ENCODE measurements around the gene ACTN1. TPM values are rescaled to one million over a fixed set of nuclear protein-coding genes. Genes with fewer than 3 reads are reported as not detected.

The ACTN1 gene
- total RNA-seq, 1 experiment from 2014 or later = 71.1 TPM

DNA sequence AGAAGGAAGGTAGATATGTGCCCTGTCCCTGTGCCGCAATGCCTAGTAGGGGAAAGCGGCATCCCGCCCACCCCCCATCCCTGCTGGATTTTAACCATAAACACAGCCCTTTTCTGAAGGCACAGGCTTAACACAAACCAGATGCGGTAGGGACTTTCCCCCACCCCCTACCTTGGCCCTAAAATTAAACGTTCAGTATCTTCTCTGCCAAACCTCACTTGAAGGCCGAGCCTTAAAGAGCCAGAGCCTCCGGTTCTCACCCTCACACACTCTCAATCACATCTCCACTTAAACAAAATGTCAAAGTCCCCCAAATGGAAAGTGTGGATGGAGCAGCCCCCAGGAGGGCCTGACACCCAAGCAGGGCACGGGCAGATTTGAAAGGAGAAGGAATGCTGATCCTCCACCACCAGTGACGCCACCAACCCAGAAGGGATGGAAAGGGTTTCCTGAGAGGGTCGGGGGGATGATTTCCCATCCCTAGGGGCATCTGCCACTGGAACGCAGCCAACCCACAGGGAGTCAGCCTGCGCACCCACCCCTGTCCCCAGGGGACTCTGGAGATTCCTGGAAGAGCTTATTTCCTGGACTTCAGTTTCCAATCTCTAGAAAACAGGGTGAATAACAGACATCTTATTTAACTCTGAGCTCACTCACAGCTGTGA, 26.4 kb downstream of the ACTN1 start:
- no peak for DNase-seq (ENCODE audit: extremely low read depth, low read depth)

DNA sequence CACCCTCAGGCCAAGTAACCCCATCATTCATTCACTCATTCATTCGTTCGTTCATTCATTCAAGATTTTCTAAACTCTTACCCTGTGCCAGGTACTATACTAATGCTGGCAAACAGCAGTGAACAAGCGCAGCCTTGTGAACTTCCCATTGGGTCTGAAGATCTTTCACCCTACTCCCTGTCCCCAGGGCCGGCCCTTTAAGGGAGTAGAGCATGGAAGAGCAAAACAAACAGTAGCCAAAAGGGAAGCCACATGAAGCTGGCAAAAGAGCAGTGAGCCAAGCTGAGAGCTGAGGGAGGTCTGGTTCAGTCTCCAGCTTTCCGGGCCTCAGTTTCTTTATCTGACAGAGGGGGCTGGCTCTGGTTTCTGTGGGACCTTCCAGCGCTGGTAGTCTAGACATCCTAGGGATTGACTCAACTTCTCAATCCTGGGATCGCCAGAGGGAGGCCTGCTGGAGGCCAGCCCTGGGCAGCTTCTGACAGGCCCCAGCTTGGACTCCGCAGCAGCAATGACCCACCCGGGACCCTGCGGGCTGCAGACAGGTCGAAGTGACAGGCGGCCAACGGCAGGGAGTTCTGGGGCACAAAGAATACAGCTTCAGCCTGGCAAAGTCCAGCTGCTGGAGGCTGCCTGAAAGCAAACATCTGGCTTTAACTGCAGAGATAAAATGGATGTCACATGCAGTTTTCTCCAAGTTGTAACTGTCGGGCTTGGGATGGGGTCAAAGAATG, 27.1 kb downstream of the ACTN1 start:
- DNase-seq (ENCODE audit: extremely low read depth, low read depth) = no peak

DNA sequence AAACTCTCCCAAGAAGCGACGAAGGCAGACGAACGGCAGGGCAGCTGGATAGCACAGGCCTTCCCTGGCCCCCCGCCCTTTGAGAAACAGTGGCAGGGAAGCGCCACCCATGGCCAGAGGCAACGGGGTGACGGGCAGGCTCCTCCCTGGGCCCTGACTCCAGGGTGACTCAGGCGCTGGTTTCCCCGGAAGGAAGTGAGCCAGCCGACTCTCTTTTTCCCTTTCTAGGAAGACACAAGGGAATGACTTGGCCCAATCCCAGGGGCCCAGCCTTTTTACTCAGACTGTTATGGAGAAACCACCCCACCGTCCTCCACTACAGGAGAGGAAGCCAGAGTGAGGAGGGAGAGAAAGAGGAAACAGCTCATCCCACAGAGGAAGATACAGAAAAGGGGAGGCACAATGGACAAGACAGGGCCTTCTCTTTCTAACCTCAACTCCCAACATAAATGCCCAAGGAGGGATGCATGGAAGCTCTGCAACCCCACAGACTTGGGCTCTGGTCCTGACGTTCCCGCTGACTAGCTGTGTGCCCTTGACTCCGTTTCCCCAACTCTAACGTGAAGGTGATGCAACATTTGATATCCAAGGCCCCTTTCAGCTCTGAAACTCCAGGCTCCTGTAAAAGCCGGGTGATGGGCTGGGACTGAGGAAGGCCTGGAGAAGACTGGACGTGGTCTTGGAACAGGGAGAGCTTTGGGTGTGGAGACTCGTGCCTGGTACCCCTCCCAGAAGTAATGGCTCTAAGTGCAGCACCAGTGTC, 27.9 kb downstream of the ACTN1 start:
- DNase-seq (ENCODE audit: extremely low read depth, low read depth) = peak; percentile 97

DNA sequence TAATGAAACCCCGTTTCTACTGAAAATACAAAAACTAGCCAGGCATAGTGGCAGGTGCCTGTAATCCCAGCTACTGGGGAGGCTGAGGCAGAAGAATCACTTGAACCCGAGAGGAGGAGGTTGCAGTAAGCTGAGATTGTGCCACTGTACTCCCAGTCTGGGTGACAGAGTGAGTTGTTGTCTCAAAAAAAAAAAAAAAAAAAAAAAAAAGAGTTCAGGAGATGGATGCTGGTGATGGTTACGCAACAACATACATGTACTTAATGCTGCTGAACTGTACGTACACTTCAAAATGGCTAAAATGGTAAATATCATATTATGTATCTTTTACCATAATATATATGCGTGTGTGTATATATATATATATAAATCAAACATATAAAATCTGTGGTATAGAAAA, 29.0 kb downstream of the ACTN1 start:
- no peak for DNase-seq (ENCODE audit: extremely low read depth, low read depth)

DNA sequence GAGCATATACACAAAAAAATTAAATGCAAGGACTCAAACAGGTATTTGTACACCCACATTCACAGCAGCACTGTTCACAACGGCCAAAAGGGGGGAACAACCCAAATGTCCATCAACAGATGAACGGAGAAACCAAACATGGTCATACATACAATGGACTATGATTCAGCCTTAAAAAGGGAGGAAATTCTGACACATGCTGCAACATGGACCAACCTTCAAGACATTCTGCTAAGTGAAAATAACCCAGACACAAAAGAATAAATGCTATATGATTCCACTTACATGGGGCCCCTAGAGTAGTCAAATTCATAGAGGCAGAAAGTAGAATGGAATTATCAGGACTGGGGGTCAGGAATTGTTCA, 29.5 kb downstream of the ACTN1 start:
- no peak for DNase-seq (ENCODE audit: extremely low read depth, low read depth)

DNA sequence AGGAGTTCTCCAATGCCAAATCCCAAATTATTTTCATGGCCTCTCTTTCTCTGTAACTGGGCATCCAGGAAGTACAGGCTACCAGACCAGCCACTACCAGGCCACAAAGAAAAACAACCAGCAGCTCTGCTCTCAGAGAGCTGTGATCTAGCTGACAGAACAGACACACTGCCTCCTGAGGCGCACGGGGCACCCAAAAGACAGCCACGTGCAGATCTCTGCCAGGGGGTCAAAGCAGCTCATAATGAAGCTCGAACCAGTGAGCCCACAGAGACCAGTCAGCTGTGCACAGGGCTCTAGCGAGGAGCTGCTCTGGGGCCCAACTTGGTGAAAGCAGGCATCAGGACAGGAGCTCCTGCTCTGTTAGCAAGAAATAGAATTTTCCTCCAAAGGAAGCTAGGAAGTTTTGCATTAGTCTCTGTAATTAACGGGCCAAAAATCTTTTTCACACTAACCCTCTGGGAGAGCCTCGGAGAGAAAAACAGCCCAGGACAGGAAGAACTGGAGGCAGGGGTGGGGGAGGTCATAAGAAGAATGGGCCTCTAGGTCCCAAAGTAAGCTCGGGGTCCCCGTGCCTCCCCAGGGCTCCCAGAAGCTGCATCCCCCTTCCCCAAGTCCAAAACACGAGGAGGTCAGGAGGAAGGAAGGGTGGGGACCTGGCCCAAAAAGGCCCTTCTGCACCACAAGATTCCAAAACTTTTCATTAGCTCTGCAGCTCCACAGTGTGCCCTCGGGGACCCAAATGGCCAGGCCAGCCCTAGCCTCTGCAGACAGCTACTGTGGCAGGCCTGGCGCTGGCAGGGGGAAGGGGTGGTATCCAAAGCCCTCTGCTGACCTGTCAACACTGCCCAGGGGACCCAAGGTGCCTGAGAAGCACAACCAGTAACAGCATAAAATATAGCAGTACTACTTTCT, 30.2 kb downstream of the ACTN1 start:
- DNase-seq (ENCODE audit: extremely low read depth, low read depth) = no peak

DNA sequence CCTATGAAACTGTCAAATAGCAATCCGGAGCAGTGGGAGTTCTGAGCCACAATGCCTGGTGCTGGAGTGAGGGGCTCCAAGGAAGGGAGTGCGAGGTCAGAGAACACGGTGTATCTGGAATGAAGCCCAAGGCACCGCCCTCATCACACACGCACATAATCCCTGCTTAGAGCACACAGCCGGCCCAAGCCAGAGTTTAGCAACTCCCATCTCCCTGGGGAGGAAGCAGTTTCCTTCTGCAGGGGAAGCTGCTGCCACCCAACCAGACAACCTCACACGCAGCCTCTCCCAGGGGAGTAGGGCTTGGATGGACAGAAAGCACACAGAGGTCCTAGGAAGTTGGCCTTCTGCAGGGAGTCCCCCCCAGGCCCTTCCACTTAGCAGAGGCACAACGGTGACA, 31.3 kb downstream of the ACTN1 start:
- peak; percentile 84 for DNase-seq (ENCODE audit: extremely low read depth, low read depth)

DNA sequence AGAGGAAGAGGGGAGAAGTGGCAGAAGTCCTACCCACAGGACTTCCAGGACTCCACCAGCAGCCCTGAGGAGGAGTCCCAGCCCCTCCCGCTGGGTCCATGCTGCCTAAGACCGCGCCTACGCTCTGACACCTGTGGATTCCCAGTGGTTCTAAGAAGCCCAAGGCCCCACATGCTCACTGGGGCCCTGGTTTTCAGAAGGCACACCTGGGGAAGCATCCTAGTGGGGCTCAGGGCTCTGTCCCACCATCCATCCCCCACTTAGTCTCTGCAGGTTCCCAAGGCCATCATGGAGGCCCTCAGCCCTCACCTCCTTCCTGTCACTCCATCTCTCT, 32.6 kb downstream of the ACTN1 start:
- DNase-seq (ENCODE audit: extremely low read depth, low read depth) = no peak

DNA sequence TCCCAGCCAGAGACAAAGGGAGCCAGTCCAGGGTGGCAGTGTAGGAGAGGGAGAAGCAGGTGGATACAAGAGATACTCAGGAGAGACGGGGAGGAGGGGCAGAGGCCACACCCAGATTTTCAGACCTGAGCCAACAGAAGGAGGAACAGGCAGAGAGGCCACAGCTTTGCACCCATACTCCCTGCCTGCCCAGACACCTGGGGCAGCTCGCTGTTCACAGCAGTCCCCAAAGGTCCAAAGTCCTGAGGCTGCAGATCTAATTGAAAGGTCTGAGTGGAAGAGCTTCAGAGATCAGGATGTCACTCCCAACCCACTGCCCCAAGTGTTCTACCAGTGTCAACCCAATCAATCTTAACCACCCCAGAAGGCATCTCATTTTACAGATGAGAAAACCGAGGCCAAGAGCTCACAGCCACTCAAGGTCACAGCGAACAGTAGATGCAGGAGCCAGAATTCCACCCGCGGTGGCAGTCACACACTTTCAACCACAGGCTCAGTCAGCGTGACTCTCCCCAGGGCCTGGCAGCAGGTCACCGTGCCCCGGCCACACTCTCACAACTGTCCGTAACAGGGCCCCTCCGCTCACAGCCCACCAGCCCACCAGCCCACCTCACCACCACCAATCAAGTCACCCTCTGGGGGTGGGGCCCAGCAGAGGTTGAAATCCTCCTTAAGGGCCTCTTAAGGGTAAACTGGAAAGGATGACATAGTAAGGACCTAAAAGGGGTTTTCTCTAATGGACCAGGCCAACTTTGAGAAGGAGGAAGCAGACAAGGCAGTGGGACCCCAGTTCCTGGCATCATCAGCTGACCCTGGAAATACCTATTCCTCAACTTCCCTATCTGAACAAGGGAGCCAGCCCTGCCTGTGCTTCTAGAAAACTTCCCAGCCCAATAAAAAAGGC, 33.3 kb downstream of the ACTN1 start:
- DNase-seq (ENCODE audit: extremely low read depth, low read depth) = no peak

DNA sequence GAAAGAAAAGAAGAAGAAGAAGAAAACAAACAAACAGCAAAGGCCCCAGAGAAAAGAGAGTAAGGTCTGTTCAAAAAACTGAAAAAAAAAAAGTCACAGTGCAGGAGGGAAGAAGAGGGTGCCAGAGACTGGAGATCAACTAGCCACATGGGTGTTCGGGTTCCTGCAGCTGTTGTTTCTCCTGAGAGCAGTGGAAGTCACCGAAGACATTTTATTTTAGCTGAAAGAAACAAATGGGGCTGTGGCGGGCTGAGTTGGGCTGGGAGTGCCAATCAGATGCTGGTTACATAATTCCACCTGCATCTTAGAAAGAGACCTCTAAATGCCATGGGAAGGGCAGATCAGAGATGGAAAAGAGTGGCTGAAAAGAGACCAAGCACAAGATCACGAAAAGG, 33.9 kb downstream of the ACTN1 start:
- DNase-seq (ENCODE audit: extremely low read depth, low read depth) = no peak

DNA sequence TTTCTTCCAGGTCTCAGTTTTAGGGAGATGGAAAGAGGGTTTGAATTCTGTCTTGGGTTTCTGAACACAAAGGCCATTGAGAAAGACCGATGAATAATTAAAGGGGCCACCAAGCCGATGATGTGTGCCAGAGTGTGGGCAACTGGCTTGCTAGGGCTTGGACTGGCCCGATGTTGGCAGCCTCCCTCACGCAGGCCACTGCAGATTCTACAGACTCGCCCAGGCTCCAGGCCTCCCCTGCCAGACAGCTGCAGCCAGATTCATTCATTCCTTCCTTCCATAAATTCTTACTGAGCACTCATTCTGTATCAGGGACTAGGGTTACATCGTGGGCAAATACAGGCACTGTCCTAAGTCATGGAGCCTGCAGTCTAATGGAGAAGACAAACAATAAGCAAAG, 34.9 kb downstream of the ACTN1 start:
- DNase-seq (ENCODE audit: extremely low read depth, low read depth) = no peak

DNA sequence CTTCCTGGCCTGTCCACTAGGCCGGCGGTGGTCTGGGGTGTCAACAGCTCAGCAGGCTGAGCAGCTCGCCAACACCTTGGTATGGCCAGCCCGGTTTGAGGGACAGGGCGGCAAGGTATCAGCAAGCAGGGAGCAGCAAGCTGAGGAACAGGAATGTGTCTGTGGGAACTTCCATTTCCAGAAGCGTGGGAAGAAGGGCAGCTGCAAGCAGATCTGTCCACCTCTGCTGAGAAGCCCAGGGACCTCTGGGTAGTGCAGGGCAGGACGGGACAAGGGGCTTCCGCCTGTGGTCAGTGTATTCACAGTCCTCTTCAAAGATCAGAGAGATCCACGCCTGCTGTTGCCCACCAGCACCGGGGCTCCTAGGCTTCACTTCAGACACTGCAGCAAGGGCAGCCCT, 36.0 kb downstream of the ACTN1 start:
- DNase-seq (ENCODE audit: extremely low read depth, low read depth) = no peak

DNA sequence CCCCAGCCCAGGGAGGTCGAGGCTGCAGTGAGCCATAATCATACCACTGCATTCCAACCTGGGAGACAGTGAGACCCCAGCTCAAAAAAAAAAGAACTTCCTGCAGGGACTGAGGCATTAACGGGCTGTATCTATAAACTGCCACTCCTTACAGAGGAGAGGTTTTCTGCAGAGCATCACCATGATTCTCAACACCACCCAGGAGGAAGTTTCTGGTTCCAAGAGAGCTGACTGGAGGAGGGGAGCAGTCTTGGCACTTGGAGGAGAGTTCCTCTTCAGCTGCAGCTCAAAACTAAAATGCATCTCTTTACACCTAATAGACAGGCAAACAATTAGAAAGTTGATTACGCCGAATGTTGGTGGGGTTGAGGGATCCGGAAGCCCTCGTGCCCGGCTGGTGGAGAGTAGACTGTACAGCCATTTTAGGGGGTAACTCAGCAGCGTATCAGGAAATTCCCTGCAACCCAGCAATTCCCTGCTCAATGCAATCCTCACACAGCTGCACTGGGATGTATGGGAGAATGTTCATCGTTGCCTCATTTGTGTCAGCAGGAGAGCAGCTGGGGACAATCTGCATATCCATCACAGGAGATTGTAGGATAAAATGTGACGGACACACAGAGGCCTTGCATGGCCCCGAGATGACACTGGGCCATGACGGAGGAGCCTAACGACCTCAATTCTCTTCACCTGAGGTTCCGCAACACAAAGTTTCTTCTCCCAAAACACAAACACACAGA, 36.6 kb downstream of the ACTN1 start:
- no peak for DNase-seq (ENCODE audit: extremely low read depth, low read depth)

DNA sequence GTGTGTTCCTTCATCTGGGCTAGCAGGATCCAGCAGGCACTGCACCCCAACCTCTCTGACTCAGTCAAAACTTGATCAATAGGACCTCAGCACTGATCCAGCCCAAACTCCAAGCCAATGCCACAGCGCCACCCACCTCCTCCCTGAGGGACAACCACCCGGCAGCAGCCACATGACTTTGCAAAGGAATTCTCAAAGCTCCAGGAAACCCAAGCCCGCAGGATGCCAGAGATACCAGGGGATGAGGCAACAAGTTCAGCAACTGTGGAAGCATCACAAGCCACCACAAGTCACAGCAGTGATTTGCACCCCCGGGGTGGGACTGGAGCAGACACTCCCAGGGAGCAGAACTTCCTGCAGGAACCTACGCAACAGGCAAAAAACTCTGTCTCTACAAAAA, 37.3 kb downstream of the ACTN1 start:
- DNase-seq (ENCODE audit: extremely low read depth, low read depth) = peak; percentile 69

DNA sequence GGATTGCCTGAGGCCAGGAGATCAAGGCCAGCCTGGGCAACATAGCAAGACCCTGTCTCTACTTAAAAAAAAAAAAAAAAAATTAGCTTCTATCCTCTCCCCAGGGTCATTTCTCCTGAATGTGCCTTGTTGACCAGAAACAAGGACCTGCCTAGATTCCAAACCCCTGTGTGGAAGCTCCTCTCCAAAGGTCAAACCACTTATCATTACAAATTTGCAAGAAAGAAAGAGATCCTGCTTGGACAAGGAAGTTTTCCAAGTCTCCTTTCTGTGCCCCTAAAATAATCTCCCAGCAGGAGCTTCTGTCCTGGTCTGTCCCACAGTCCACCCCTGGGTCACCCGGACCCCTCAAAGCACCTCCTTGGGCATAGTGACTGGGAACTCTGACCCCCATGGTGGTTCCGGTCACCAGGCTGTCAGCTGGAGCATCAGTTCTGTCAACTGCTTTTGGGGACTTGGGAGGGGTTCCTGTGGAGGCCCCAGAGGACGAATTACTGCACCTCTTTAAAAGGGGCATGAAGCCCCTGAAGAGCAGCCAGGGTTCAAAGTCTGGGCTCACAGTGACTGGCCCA, 38.4 kb downstream of the ACTN1 start:
- no peak for DNase-seq (ENCODE audit: extremely low read depth, low read depth)

DNA sequence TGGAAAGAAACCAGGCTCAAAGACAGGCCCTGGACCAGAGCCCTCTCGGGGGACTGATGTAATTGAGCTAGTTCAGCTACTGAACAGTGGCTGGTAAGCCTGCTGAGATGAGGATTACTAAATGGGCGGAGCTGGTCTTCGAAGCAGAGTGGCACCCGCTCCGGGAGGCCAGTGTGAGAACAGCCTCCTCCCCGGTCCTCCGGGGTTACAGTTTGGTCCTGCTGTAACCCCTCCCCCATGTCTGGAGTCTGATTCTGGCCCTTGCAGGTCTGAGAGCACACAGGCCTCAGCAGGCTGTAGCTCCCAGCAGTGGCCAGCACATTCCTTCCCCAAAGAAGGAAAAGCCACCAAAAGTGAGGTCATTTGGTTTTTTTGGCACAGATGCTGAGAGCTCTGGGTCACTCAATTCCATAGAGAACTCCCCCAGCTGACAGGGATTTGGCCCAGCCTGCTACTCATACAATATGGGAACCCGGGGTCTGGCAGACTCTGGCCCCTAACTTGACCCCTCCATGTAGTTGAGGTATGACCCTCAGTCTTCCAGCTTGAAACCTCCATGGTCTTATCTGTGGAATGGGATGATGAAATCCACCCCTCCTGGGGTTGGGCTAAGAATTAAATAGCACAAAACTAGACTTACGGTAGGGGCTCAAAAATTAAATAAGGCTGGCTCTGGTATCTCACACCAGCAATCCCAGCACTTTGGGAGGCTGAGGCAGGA, 39.0 kb downstream of the ACTN1 start:
- peak; percentile 61 for DNase-seq (ENCODE audit: extremely low read depth, low read depth)

DNA sequence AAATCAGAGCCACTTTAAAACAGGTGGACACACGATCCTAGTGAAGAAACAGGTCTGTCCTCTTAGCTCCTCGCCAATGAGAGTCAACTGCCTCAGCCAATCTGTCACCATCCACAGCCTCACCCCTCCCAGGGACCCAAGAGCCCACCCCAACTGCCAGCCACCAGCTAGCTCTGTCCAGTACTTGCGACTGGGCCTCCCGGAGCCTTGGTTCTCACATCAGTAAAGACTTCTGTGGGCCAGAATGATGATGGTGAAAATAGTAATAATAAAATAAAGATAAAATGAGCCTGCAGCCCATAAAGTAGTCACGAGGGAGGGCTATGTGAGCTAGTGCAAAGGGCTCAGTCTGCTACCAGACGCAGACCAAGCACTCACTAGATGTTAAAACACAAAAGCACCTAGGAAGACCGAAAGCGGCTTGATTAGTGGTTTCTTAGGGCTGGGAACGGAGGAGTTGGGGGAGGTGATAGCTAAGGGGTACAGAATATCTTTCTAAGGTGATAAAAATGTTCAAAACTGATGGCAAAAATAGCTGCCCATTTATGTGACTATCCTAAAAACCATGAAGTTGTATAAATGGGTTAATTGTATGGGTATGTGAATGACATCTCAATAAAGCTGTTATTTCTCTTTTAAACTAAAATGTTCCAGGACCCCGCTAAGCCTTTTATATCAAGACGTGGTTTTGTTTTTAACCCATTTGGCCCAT, 39.8 kb downstream of the ACTN1 start:
- no peak for DNase-seq (ENCODE audit: extremely low read depth, low read depth)
